Dermis microvascular lymphatic vessel endothelial cell (primary cell): ENCODE data around the gene XXYLT1. TPM values are rescaled to one million over a fixed set of nuclear protein-coding genes. Genes with fewer than 3 reads are reported as not detected.
"Not testable (repeated sequence)": the region's sequence is repeated elsewhere in the genome, so short reads cannot be mapped to it uniquely, and the experiment has no call there.

Experiments used
- DNase-seq, 2 donors: peaks; one replicate each; pipeline versions ENCODE4 v3.0.0 to v3.0.0-alpha.2; 2010; ENCODE audit warnings: low read depth in 2 of 2
- total RNA-seq: library from RNA; depleted of rRNA; stranded (reverse); fragments of >200 nt; gene quantifications from 2 replicates; pipeline ENCODE4 v1.2.1, GENCODE V29; 2014

XXYLT1 gene
- total RNA-seq, 1 donor from 2014 or later = 19.0 TPM

GRCh38 chr3:195101001-195101583 is 169.9 kb downstream of the XXYLT1 start:
- DNase-seq = peak; percentile 55 to 67

- DNase-seq = no peak
Measured at GRCh38 chr3:195099951-195100785, 170.8 kb downstream of the XXYLT1 start.

GRCh38 chr3:195098741-195099525 is 172.0 kb downstream of the XXYLT1 start:
- no peak for DNase-seq

- DNase-seq = peak; percentile 23 to 59
Measured at GRCh38 chr3:195097331-195098255, 173.4 kb downstream of the XXYLT1 start.

- DNase-seq = no peak
Measured at GRCh38 chr3:195096484-195097330, 174.3 kb downstream of the XXYLT1 start.

- DNase-seq = no peak
Measured at GRCh38 chr3:195096053-195096452, 174.9 kb downstream of the XXYLT1 start.

- no peak for DNase-seq
Measured at GRCh38 chr3:195095704-195096036, 175.3 kb downstream of the XXYLT1 start.

- DNase-seq = no peak
Measured at GRCh38 chr3:195095035-195095703, 175.8 kb downstream of the XXYLT1 start.

- DNase-seq = no peak
Measured at GRCh38 chr3:195094191-195094921, 176.6 kb downstream of the XXYLT1 start.

GRCh38 chr3:195093731-195094130 is 177.2 kb downstream of the XXYLT1 start:
- no peak for DNase-seq

GRCh38 chr3:195087840-195088601 is 182.9 kb downstream of the XXYLT1 start:
- DNase-seq = not testable (repeated sequence)

GRCh38 chr3:195087328-195087727 is 183.6 kb downstream of the XXYLT1 start:
- DNase-seq = no peak

- DNase-seq = no peak
Measured at GRCh38 chr3:195086885-195087284, 184.1 kb downstream of the XXYLT1 start.

- DNase-seq = no peak
Measured at GRCh38 chr3:195086341-195086740, 184.6 kb downstream of the XXYLT1 start.

- no peak for DNase-seq
Measured at GRCh38 chr3:195085356-195086130, 185.4 kb downstream of the XXYLT1 start.

GRCh38 chr3:195084746-195085145 is 186.2 kb downstream of the XXYLT1 start:
- DNase-seq = no peak

- no peak for DNase-seq
Measured at GRCh38 chr3:195083659-195084058, 187.3 kb downstream of the XXYLT1 start.

- DNase-seq = no peak
Measured at GRCh38 chr3:195082811-195083210, 188.1 kb downstream of the XXYLT1 start.
